Right cardiac atrium (tissue), 5 donors: ENCODE results near the gene SLC4A5. TPM values are rescaled to one million over a fixed set of nuclear protein-coding genes. Genes with fewer than 3 reads are reported as not detected.
"Not testable (repeated sequence)": the region's sequence is repeated elsewhere in the genome, so short reads cannot be mapped to it uniquely, and the experiment has no call there.

Experiments used
- ATAC-seq, 2 donors: fragments of 200-7000 bp; cut with Tn5 transposase; one replicate each; pipeline versions ENCODE4 v1.8.0 to v1.9.1; 2020; ENCODE audit warnings: moderate library complexity in 2 of 2, mild to moderate bottlenecking in 1 of 2
- DNase-seq, 3 donors: peaks; one replicate each; pipeline ENCODE4 v3.0.0-alpha.2; 2020
- H3K27ac ChIP-seq: one replicate; pipeline ENCODE4 v1.5.1; 2013; ENCODE audit warnings: mild to moderate bottlenecking, low read length, control low read depth, moderate library complexity
- H3K27me3 ChIP-seq: one replicate; pipeline ENCODE4 v1.6.1; 2013; ENCODE audit not compliant: control insufficient read depth, insufficient read depth
- H3K4me1 ChIP-seq: one replicate; pipeline ENCODE4 v1.6.1; 2013; ENCODE audit warnings: low read length; ENCODE audit not compliant: control insufficient read depth, insufficient read depth
- H3K4me3 ChIP-seq: one replicate; pipeline ENCODE4 v1.5.1; 2013; ENCODE audit warnings: low read length, control low read depth
- H3K9me3 ChIP-seq: one replicate; pipeline ENCODE4 v1.6.1; 2013; ENCODE audit warnings: low read length; ENCODE audit not compliant: control insufficient read depth
- WGBS: extraction: QIAGEN DNeasy Blood & Tissue Kit; methylation state at CpG from one replicate; pipeline ENCODE4 v1.1.7; 2013; 5-methylcytosine and 5-hydroxymethylcytosine counted together
- intact Hi-C, 4 donors: fragments of 100-400 bp; cut with DNase I; formaldehyde crosslinking; loops; one replicate each; pipeline versions ENCODE4 v1.11.0 to v1.14.0; 2022 to 2023
- polyA plus RNA-seq: library from polyadenylated mRNA; stranded (reverse); fragments of 200-250 nt; gene quantifications from one replicate; pipeline ENCODE4 v1.2.3, GENCODE V29; 2013
- total RNA-seq, 4 donors: library from RNA; stranded (reverse); fragmentation: NEBNext Ultra II Directional; extraction: Animal tissue kit (Norgen Biotek cat#: 25700); gene quantifications; one replicate each; pipeline ENCODE4 v1.2.1, GENCODE V29; 2021
- donor health status: healthy with polysubstance abuse.
- donor health status: DM: no; HTN: yes; CAD: no.
- donor health status: DM: no; HTN: no; CAD: no.
- donor health status: DM: no; HTN: yes; CAD: no; lungs with severe emphysema.
- donor health status: DM: yes; HTN: yes; CAD: no.

Gene SLC4A5
- total and polyA plus RNA-seq, 5 donors, result 0.29 to 2.8 (median 1.1) TPM

- H3K9me3 ChIP-seq, DNase-seq, intact Hi-C loops, H3K27ac ChIP-seq, H3K4me1 ChIP-seq, H3K27me3 ChIP-seq, H3K4me3 ChIP-seq, ATAC-seq: not testable (repeated sequence)
- WGBS, result 91% methylated on average over 5 of the region's 5 CpGs
Measured at GRCh38 chr2:74229865-74230264, 113.4 kb downstream of the SLC4A5 start.

GRCh38 chr2:74228772-74229171 lies 114.4 kb downstream of the SLC4A5 start:
- ATAC-seq, result no peak
- intact Hi-C loops, result no loop called here
- no peak overlapping the region for H3K27ac ChIP-seq
- H3K9me3 ChIP-seq, result no peaks in the 10 kb centered on the region
- H3K27me3 ChIP-seq, result no peaks in the 10 kb centered on the region
- no peaks in the 10 kb centered on the region for H3K4me1 ChIP-seq
- no peak overlapping the region for H3K4me3 ChIP-seq
- no peak for DNase-seq
- 92% methylated on average over 4 of the region's 4 CpGs for WGBS

- DNase-seq, result peak in 2 of 3 donors; percentile 23 to 33
- intact Hi-C loops, result no loop called here
- no peak for ATAC-seq
- Histone ChIP-seq H3K9me3 (no peaks in the 10 kb centered on the region), H3K4me3 (no peak overlapping the region), H3K27me3 (no peaks in the 10 kb centered on the region), H3K27ac (no peak overlapping the region), H3K4me1 (no peaks in the 10 kb centered on the region)
- WGBS, result 85% methylated on average over 5 of the region's 5 CpGs
Measured at GRCh38 chr2:74227646-74228045, 115.6 kb downstream of the SLC4A5 start.

GRCh38 chr2:74226648-74227213 lies 116.5 kb downstream of the SLC4A5 start:
- Histone ChIP-seq H3K27me3 (no peaks in the 10 kb centered on the region), H3K27ac (peak overlapping the region; percentile 25), H3K9me3 (no peaks in the 10 kb centered on the region), H3K4me1 (no peaks in the 10 kb centered on the region), H3K4me3 (no peak overlapping the region)
- WGBS, result 67% methylated on average over 21 of the region's 21 CpGs
- ATAC-seq, result peak; percentile 37 to 50
- peak; percentile 17 to 69 (median 65) for DNase-seq
- intact Hi-C loops, result no loop called here

GRCh38 chr2:74225698-74226459 lies 117.3 kb downstream of the SLC4A5 start:
- 67% methylated on average over 4 of the region's 4 CpGs for WGBS
- H3K27me3 ChIP-seq, result no peaks in the 10 kb centered on the region
- ATAC-seq (peak in 1 of 2 donors; percentile 42), DNase-seq (peak in 1 of 3 donors; percentile 26)
- no peak overlapping the region for H3K27ac ChIP-seq
- intact Hi-C loops, result no loop called here
- no peaks in the 10 kb centered on the region for H3K4me1 ChIP-seq
- no peak overlapping the region for H3K4me3 ChIP-seq
- no peaks in the 10 kb centered on the region for H3K9me3 ChIP-seq

- Histone ChIP-seq H3K27ac (no peak overlapping the region), H3K27me3 (no peaks in the 10 kb centered on the region), H3K4me3 (no peak overlapping the region), H3K9me3 (no peaks in the 10 kb centered on the region), H3K4me1 (no peaks in the 10 kb centered on the region)
- ATAC-seq (no peak), DNase-seq (no peak)
- intact Hi-C loops, result no loop called here
- WGBS, result 94% methylated on average over 8 of the region's 8 CpGs
Measured at GRCh38 chr2:74223941-74224770, 119.1 kb downstream of the SLC4A5 start.

GRCh38 chr2:74222300-74222650 lies 120.9 kb downstream of the SLC4A5 start:
- Histone ChIP-seq H3K27me3 (no peaks in the 10 kb centered on the region), H3K4me1 (no peaks in the 10 kb centered on the region), H3K4me3 (no peak overlapping the region), H3K9me3 (no peaks in the 10 kb centered on the region), H3K27ac (no peak overlapping the region)
- ATAC-seq (no peak), DNase-seq (no peak)
- intact Hi-C loops, result no loop called here
- 92% methylated on average over 6 of the region's 6 CpGs for WGBS

GRCh38 chr2:74221604-74222299 lies 121.5 kb downstream of the SLC4A5 start:
- no peak overlapping the region for H3K4me3 ChIP-seq
- no peaks in the 10 kb centered on the region for H3K9me3 ChIP-seq
- no peaks in the 10 kb centered on the region for H3K4me1 ChIP-seq
- H3K27me3 ChIP-seq, result no peaks in the 10 kb centered on the region
- intact Hi-C loops, result no loop called here
- no peak overlapping the region for H3K27ac ChIP-seq
- ATAC-seq (no peak), DNase-seq (no peak)
- WGBS, result 94% methylated on average over 6 of the region's 6 CpGs

- Histone ChIP-seq H3K4me3 (no peak overlapping the region), H3K4me1 (no peaks in the 10 kb centered on the region), H3K27me3 (no peaks in the 10 kb centered on the region), H3K27ac (no peak overlapping the region), H3K9me3 (no peaks in the 10 kb centered on the region)
- WGBS, result 97% methylated on average over 6 of the region's 6 CpGs
- DNase-seq, result no peak
- intact Hi-C loops, result no loop called here
- ATAC-seq, result no peak
Measured at GRCh38 chr2:74221091-74221490, 122.1 kb downstream of the SLC4A5 start.

- no peak overlapping the region for H3K27ac ChIP-seq
- no peak overlapping the region for H3K4me3 ChIP-seq
- intact Hi-C loops, result no loop called here
- WGBS, result 90% methylated on average over 5 of the region's 5 CpGs
- no peaks in the 10 kb centered on the region for H3K27me3 ChIP-seq
- no peaks in the 10 kb centered on the region for H3K9me3 ChIP-seq
- H3K4me1 ChIP-seq, result no peaks in the 10 kb centered on the region
- no peak for ATAC-seq
- DNase-seq, result no peak
Measured at GRCh38 chr2:74219846-74220486, 123.2 kb downstream of the SLC4A5 start.
